CD14-positive monocyte (primary cell): ENCODE measurements around the gene DTNBP1. TPM values are rescaled to one million over a fixed set of nuclear protein-coding genes. Genes with fewer than 3 reads are reported as not detected.

ENCODE experiments used
- DNase-seq, 3 donors: peaks; one replicate each; pipeline ENCODE4 v3.0.0-alpha.2; 2011 to 2022
- H2AFZ ChIP-seq: 2 replicates; pipeline ENCODE4 v1.6.0; 2012; ENCODE audit warnings: mild to moderate bottlenecking, low read depth, low read length, inconsistent platforms; ENCODE audit not compliant: insufficient read depth, poor library complexity, severe bottlenecking
- H3K27ac ChIP-seq, 2 donors: 1 replicate in 1 of 2; 2 replicates in 1 of 2; pipeline ENCODE4 v1.5.1; 2012 to 2013; ENCODE audit warnings: low read length in 2 of 2, control low read depth in 1 of 2, inconsistent platforms in 1 of 2, low read depth in 1 of 2, mild to moderate bottlenecking in 1 of 2
- H3K27me3 ChIP-seq, 2 donors: one replicate each; pipeline versions ENCODE4 v1.6.0 to v1.6.1; 2011 to 2013; ENCODE audit warnings: low read length in 2 of 2; ENCODE audit not compliant: control insufficient read depth in 2 of 2, insufficient read depth in 2 of 2
- H3K36me3 ChIP-seq, 2 donors: replicated peaks in 1 of 2; 1 replicate in 1 of 2; 2 replicates in 1 of 2; pipeline versions ENCODE4 v1.5.1 to v1.6.1; 2012 to 2013; ENCODE audit warnings: low read length in 2 of 2, control low read depth in 1 of 2, inconsistent platforms in 1 of 2, mild to moderate bottlenecking in 1 of 2; ENCODE audit not compliant: insufficient read depth in 2 of 2, control insufficient read depth in 1 of 2
- H3K4me1 ChIP-seq, 2 donors: 1 replicate in 1 of 2; 2 replicates in 1 of 2; pipeline versions ENCODE4 v1.5.1 to v1.6.1; 2012 to 2013; ENCODE audit warnings: low read length in 2 of 2, control low read depth in 1 of 2, inconsistent platforms in 1 of 2, mild to moderate bottlenecking in 1 of 2, moderate library complexity in 1 of 2; ENCODE audit not compliant: insufficient read depth in 2 of 2, control insufficient read depth in 1 of 2
- H3K4me2 ChIP-seq: replicated peaks from 2 replicates; pipeline ENCODE3; 2012; ENCODE audit warnings: low read length, moderate library complexity, mild to moderate bottlenecking; ENCODE audit not compliant: poor library complexity, severe bottlenecking; ENCODE audit errors: extremely low read depth
- H3K4me3 ChIP-seq, 3 experiments: fragments of 200-600 bp in 1 of 3; sonication (generic) in 1 of 3; replicated peaks in 1 of 3; 1 replicate in 2 of 3; 2 replicates in 1 of 3; pipeline ENCODE4 v1.5.1; 2011 to 2013; ENCODE audit warnings: low read length in 3 of 3, mild to moderate bottlenecking in 3 of 3, control low read depth in 2 of 3, low read depth in 2 of 3, inconsistent platforms in 1 of 3, moderate library complexity in 1 of 3
- H3K79me2 ChIP-seq: 2 replicates; pipeline ENCODE4 v1.6.0; 2012; ENCODE audit warnings: mild to moderate bottlenecking, control low read depth, inconsistent platforms, low read length, moderate library complexity; ENCODE audit not compliant: insufficient read depth
- H3K9ac ChIP-seq: 2 replicates; pipeline ENCODE4 v1.6.0; 2017; ENCODE audit warnings: low read length, mild to moderate bottlenecking; ENCODE audit not compliant: insufficient read depth, poor library complexity, severe bottlenecking
- H3K9me3 ChIP-seq, 2 donors: replicated peaks in 1 of 2; 1 replicate in 1 of 2; 2 replicates in 1 of 2; pipeline versions ENCODE4 v1.5.1 to v1.6.1; 2012 to 2013; ENCODE audit warnings: low read length in 2 of 2, control low read depth in 1 of 2; ENCODE audit not compliant: control insufficient read depth in 1 of 2, insufficient read depth in 1 of 2
- H4K20me1 ChIP-seq: 2 replicates; pipeline ENCODE4 v1.6.0; 2012; ENCODE audit warnings: mild to moderate bottlenecking, low read length, control low read depth, moderate library complexity; ENCODE audit not compliant: insufficient read depth
- H3K27ac Mint-ChIP-seq, 7 donors: one replicate each; pipeline ENCODE4 v1.8.0; 2020; ENCODE audit warnings: mild to moderate bottlenecking in 7 of 7, mixed read lengths in 7 of 7, moderate library complexity in 6 of 7, inconsistent platforms in 2 of 7
- H3K27me3 Mint-ChIP-seq, 3 donors: one replicate each; pipeline ENCODE4 v1.8.0; 2021 to 2022; ENCODE audit warnings: low read depth in 3 of 3, mild to moderate bottlenecking in 3 of 3, mixed read lengths in 3 of 3, moderate library complexity in 3 of 3, inconsistent platforms in 1 of 3
- H3K36me3 Mint-ChIP-seq, 2 donors: one replicate each; pipeline ENCODE4 v1.8.0; 2020; ENCODE audit warnings: mixed read lengths in 2 of 2, inconsistent platforms in 1 of 2, mild to moderate bottlenecking in 1 of 2
- H3K4me1 Mint-ChIP-seq: one replicate; pipeline ENCODE4 v1.8.0; 2020; ENCODE audit warnings: mild to moderate bottlenecking, mixed read lengths
- H3K4me3 Mint-ChIP-seq, 2 donors: one replicate each; pipeline ENCODE4 v1.8.0; 2020; ENCODE audit warnings: mild to moderate bottlenecking in 2 of 2, mixed read lengths in 2 of 2, moderate library complexity in 1 of 2
- H3K9me3 Mint-ChIP-seq, 7 donors: one replicate each; pipeline ENCODE4 v1.8.0; 2020 to 2022; ENCODE audit warnings: mixed read lengths in 7 of 7, mild to moderate bottlenecking in 6 of 7, moderate library complexity in 6 of 7, inconsistent platforms in 2 of 7
- WGBS: methylation state at CpG from one replicate; pipeline ENCODE4 v1.1.5; 2013; ENCODE audit warnings: missing lambda C conversion rate; ENCODE audit not compliant: insufficient coverage; 5-methylcytosine and 5-hydroxymethylcytosine counted together
- intact Hi-C, 2 donors: fragments of 100-400 bp; cut with micrococcal nuclease; formaldehyde crosslinking; loops; one replicate each; pipeline versions ENCODE4 v1.15.0 to v1.15.1; 2023
- polyA plus RNA-seq, 3 donors: library from polyadenylated mRNA; depleted of rRNA in 1 of 3; unstranded in 2 of 3; stranded (reverse) in 1 of 3; fragments of 300-500 nt in 2 of 3; fragments of >200 nt in 1 of 3; fragmentation: Illumina TruSeq in 2 of 3; gene quantifications; 1 replicate in 2 of 3; 2 replicates in 1 of 3; pipeline ENCODE4 v1.2.3, GENCODE V29; 2012 to 2021
- TF ChIP-seq, protein P1 (sequence below): fragments of 200-600 bp; IDR thresholded peaks from one replicate; pipeline ENCODE4 v1.8.0; 2022; ENCODE audit warnings: antibody characterized with exemption, mild to moderate bottlenecking

The DTNBP1 gene
- polyA plus RNA-seq, 3 donors, result 19.7 to 26.9 (median 20.5) TPM

DNA sequence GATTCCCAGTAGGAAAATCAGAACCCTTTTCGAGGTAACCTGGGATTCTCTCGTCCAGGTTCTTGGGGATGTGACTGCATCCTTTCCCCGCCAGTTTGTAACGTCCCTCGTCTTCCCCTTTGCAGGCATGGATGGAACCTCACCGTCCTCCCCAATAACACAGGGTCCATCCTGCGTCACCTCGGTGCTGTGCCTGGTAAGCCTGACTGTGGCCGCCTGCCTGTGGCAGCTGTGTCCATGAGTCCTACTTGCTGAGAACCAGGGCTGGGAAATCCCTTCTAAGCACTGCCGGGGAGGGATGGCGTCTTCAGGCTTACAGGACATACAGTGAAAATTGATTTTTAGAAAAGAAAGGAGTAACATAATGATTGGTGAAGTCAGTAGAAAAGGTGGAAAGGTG is 155.6 kb downstream of the DTNBP1 start:
- H3K79me2 ChIP-seq, result peaks cover 67% of the 10 kb centered on the region
- Mint-ChIP-seq H3K4me1 (peaks cover 25% of the 10 kb centered on the region), H3K27me3 (peaks cover 0 to 5% (median 0%) of the 10 kb centered on the region in 3 donors), H3K9me3 (no peaks in the 10 kb centered on the region), H3K4me3 (no peak overlapping the region), H3K27ac (peak overlapping the region; percentile 70 to 97 (median 90)), H3K36me3 (peaks cover 85 to 99% of the 10 kb centered on the region in 2 donors)
- DNase-seq, result no peak
- no peak overlapping the region for H2AFZ ChIP-seq
- H4K20me1 ChIP-seq, result peaks cover 98% of the 10 kb centered on the region
- H3K9ac ChIP-seq, result no peak overlapping the region
- H3K4me2 ChIP-seq, result no peak overlapping the region
- peak overlapping the region; percentile 64 to 84 for H3K27ac ChIP-seq
- H3K27me3 ChIP-seq, result no peaks in the 10 kb centered on the region
- H3K36me3 ChIP-seq, result peaks cover 91 to 98% of the 10 kb centered on the region in 2 donors
- TF ChIP-seq, protein P1, sequence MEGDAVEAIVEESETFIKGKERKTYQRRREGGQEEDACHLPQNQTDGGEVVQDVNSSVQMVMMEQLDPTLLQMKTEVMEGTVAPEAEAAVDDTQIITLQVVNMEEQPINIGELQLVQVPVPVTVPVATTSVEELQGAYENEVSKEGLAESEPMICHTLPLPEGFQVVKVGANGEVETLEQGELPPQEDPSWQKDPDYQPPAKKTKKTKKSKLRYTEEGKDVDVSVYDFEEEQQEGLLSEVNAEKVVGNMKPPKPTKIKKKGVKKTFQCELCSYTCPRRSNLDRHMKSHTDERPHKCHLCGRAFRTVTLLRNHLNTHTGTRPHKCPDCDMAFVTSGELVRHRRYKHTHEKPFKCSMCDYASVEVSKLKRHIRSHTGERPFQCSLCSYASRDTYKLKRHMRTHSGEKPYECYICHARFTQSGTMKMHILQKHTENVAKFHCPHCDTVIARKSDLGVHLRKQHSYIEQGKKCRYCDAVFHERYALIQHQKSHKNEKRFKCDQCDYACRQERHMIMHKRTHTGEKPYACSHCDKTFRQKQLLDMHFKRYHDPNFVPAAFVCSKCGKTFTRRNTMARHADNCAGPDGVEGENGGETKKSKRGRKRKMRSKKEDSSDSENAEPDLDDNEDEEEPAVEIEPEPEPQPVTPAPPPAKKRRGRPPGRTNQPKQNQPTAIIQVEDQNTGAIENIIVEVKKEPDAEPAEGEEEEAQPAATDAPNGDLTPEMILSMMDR, result no peak
- no peak overlapping the region for H3K4me3 ChIP-seq
- peaks cover 12 to 21% of the 10 kb centered on the region in 2 donors for H3K4me1 ChIP-seq
- WGBS, result 92% methylated on average over 10 of the region's 11 CpGs
- intact Hi-C loops, result no loop called here
- H3K9me3 ChIP-seq, result no peaks in the 10 kb centered on the region

GRCh38 chr6:15506066-15506465 is 156.8 kb downstream of the DTNBP1 start:
- no peak overlapping the region for H3K4me3 Mint-ChIP-seq

More at GRCh38 chr6:15506066-15506465, 156.8 kb downstream of the DTNBP1 start:
- Histone ChIP-seq H3K4me3 (no peak overlapping the region), H3K4me1 (peaks cover 10 to 20% of the 10 kb centered on the region in 2 donors), H3K36me3 (peaks cover 91 to 98% of the 10 kb centered on the region in 2 donors), H3K9ac (no peak overlapping the region), H4K20me1 (peaks cover 98% of the 10 kb centered on the region), H3K4me2 (no peak overlapping the region), H3K79me2 (peaks cover 60% of the 10 kb centered on the region), H3K9me3 (no peaks in the 10 kb centered on the region), H3K27ac (peak overlapping the region in 1 of 2 donors; percentile 84), H2AFZ (no peak overlapping the region), H3K27me3 (no peaks in the 10 kb centered on the region)
- WGBS, result 100% methylated on average over 4 of the region's 7 CpGs
- Mint-ChIP-seq H3K4me1 (peaks cover 22% of the 10 kb centered on the region), H3K9me3 (no peaks in the 10 kb centered on the region), H3K27ac (peak overlapping the region in 2 of 7 donors; percentile 74 to 92), H3K36me3 (peaks cover 86 to 99% of the 10 kb centered on the region in 2 donors), H3K27me3 (peaks cover 0 to 3% (median 0%) of the 10 kb centered on the region in 3 donors)
- intact Hi-C loops, result no loop called here
- TF ChIP-seq, protein P1, result no peak
- no peak for DNase-seq
